Stomach smooth muscle (tissue), 2 donors: ENCODE results near the gene TM6SF1.
"Not testable (repeated sequence)": the region's sequence is repeated elsewhere in the genome, so short reads cannot be mapped to it uniquely, and the experiment has no call there.

Experiments used
- H3K27ac ChIP-seq: one replicate; pipeline ENCODE4 v1.7.0; 2013; ENCODE audit warnings: mild to moderate bottlenecking, low read length, inconsistent platforms
- H3K27me3 ChIP-seq, 2 donors: one replicate each; pipeline ENCODE4 v1.7.0; 2013; ENCODE audit warnings: low read length in 2 of 2; ENCODE audit not compliant: insufficient read depth in 2 of 2, control insufficient read depth in 1 of 2
- H3K36me3 ChIP-seq, 2 donors: one replicate each; pipeline ENCODE4 v1.7.0; 2013; ENCODE audit warnings: low read length in 2 of 2; ENCODE audit not compliant: control insufficient read depth in 2 of 2, insufficient read depth in 2 of 2
- H3K4me1 ChIP-seq: one replicate; pipeline ENCODE4 v1.7.0; 2013; ENCODE audit warnings: low read length; ENCODE audit not compliant: control insufficient read depth, insufficient read depth
- H3K4me3 ChIP-seq, 2 donors: one replicate each; pipeline ENCODE4 v1.7.0; 2013; ENCODE audit warnings: low read length in 2 of 2
- H3K9ac ChIP-seq, 2 donors: one replicate each; pipeline ENCODE4 v1.7.0; 2013; ENCODE audit warnings: low read length in 2 of 2, mild to moderate bottlenecking in 1 of 2
- H3K9me3 ChIP-seq, 2 donors: one replicate each; pipeline ENCODE4 v1.7.0; 2013; ENCODE audit warnings: low read length in 2 of 2; ENCODE audit not compliant: control insufficient read depth in 2 of 2
- donor health status: healthy.
- donor health status: Pancreatic carcinoma.

TM6SF1 gene

DNA sequence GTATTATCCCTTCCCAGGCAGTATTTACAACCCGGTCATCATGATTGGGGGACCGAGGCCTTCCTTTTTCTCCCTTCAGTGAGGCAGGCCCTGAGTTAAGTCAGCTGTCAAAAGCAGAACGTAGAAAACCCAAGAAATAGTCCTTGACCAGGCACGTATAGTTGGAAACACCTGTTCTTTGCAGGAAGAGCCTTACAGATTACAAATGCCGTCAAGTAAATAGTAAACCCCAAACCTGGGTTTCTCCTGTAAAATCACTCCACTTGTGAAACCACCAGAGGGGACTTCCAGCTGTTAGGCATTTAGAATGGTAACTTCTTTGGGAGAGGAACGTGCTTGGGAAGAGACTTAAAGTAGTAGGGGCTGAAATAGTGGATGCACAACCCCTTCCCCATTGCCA, 39.4 kb upstream of the TM6SF1 start:
- H3K36me3 ChIP-seq: no peaks in the 10 kb centered on the region
- H3K27ac ChIP-seq: peak overlapping the region; percentile 84
- no peak overlapping the region for H3K9ac ChIP-seq
- H3K27me3 ChIP-seq: no peaks in the 10 kb centered on the region
- peaks cover 0 to under 1% of the 10 kb centered on the region in 2 donors for H3K9me3 ChIP-seq
- peaks cover 12% of the 10 kb centered on the region for H3K4me1 ChIP-seq
- H3K4me3 ChIP-seq: no peak overlapping the region

DNA sequence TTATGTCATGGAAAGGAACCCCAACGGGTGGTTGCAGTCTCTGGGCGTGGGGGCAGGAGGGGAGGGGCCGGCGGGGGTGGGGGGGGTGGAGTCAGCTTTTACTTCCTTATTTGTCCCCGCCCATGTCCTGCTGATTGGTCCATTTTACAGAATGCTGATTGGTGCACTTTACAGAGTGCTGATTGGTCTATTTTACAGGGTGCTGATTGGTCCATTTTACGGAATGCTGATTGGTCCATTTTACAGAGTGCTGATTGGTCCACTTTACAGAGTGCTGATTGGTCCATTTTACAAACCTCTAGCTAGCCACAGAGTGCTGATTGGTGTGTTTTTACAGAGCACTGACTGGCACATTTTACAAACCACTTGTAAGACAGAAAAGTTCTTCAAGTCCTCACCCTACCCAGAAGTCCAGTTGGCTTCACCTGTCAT, 38.2 kb upstream of the TM6SF1 start:
- H3K9me3 ChIP-seq, H3K27me3 ChIP-seq, H3K27ac ChIP-seq, H3K4me3 ChIP-seq, H3K4me1 ChIP-seq, H3K9ac ChIP-seq, H3K36me3 ChIP-seq: not testable (repeated sequence)

DNA sequence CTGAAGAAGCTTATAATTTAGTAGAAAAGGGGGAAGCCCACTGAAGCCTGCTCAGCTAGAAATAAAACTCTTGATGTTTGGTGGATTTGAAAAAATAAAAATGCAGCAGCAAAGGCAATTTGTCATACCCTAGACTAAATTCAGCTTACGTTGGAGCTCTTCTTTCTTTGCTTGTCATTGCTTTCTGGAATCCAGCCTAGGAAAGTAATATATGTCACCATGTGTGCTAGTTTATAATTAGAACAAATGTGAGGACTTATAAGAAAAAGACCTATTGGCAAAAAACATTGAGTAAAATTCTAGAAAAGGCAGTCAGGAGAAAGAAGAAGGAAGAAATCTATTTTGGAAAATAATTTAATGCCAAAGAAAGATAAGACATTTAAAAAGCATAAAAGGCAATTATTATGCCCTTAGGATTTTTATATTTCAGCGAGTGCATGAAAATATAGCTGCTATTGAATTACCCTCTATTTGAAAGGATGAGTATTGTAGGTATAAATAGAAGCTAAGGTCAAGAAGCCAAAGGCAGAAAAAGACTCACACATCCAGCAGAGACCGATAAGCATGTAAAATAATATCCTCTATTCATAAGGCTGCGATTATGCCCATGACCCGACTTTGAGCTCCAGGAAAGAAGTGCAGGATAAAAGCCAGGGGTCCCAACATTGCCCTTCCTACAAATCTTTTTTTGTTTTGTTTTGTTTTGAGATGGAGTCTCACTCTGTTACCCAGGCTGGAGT, 29.8 kb upstream of the TM6SF1 start:
- Histone ChIP-seq H3K9ac (no peak overlapping the region), H3K4me1 (no peaks in the 10 kb centered on the region), H3K27ac (no peak overlapping the region), H3K36me3 (no peaks in the 10 kb centered on the region), H3K4me3 (no peak overlapping the region), H3K27me3 (peaks cover 0 to 3% of the 10 kb centered on the region in 2 donors), H3K9me3 (peaks cover 3 to 7% of the 10 kb centered on the region in 2 donors)

DNA sequence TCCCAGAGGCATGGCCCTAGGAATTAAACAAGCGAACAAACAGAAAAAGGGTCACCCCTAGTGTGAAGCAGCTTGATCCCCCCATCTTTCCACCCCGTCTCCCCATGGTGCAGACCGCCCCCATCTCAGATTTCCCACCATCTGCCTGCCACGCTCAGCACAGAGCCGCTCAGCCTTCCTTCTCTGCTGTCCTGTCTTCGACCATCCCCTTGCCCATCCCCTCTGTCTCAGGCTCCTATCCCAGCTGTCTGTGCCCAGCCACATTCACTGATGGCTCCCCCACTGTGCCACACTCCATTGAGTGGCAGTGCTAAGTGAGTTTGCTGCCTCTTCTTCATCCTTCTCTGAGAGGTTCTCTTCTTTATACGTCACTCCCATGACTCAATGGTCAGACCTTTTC, 28.7 kb upstream of the TM6SF1 start:
- H3K27ac ChIP-seq: no peak overlapping the region
- peaks cover 0 to 3% of the 10 kb centered on the region in 2 donors for H3K9me3 ChIP-seq
- H3K4me1 ChIP-seq: no peaks in the 10 kb centered on the region
- peaks cover 0 to 3% of the 10 kb centered on the region in 2 donors for H3K27me3 ChIP-seq
- H3K36me3 ChIP-seq: no peaks in the 10 kb centered on the region
- no peak overlapping the region for H3K4me3 ChIP-seq
- H3K9ac ChIP-seq: no peak overlapping the region

DNA sequence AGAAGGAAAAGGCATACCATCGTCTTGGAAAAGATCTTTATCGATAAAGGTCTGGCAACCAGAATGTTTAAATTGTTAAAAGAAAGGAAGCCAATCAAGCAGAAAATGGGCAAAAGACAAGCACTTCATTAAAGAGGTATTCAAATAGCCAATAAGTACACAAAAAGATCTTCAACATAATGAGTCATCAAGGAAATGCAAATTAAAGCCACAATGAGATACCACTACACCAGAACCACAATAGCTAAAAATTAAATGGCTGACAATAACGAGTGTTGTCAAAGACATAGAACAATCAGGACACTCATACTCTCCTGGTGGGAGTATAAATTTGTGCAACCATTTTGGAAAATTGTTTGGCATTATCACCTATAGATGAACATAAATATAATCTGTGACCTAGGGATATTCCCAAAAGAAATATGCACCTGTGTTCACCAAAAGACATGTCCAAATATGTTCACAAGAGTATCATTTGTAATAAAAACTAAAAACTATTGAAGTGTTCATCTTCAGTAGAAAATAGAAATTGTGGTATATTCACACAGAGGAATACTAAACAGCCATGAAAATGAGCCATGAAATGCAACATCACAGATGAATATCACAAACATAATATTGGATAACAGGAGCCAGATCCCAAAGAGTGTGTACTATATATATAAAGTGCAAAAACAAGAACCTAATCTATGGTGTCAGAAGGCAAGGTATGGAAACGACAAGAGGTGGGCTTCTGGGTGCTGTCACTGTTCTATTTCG, 26.0 kb upstream of the TM6SF1 start:
- Histone ChIP-seq H3K4me1 (no peaks in the 10 kb centered on the region), H3K36me3 (no peaks in the 10 kb centered on the region), H3K27ac (no peak overlapping the region), H3K4me3 (no peak overlapping the region), H3K27me3 (peaks cover 3% of the 10 kb centered on the region in 2 donors), H3K9me3 (no peaks in the 10 kb centered on the region), H3K9ac (no peak overlapping the region)

DNA sequence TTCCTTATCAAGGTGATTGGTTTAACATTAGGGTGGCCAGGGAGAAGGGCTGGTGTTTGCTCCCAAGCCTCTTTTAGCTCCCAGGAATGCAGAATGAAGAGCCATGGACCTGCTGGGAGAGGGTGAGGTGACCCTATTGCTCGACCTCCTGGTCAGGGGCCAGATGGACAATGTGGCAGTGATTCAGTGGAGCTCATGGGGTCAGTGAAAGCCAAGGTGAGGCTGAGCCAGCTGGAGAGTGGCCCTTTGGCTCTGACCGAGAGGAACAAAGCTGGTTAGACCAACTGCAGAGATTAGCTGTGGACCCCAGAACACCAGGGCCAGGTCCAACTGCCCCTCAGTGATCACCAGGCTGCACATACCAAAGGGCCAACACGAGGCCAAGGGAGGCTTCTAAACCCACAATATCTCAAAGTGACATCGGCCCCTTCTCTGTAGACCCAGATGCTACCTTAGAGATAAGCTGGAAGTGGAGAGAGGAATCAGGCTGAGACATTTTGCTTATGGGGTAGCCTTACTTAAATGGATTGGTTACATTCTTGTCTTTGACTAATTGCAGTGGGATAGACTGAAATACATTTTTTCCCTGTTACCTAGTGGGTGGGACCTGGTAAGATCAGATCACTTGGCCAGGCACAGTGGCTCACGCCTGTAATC, 24.6 kb upstream of the TM6SF1 start:
- H3K9ac ChIP-seq: no peak overlapping the region
- no peaks in the 10 kb centered on the region for H3K36me3 ChIP-seq
- H3K27ac ChIP-seq: no peak overlapping the region

DNA sequence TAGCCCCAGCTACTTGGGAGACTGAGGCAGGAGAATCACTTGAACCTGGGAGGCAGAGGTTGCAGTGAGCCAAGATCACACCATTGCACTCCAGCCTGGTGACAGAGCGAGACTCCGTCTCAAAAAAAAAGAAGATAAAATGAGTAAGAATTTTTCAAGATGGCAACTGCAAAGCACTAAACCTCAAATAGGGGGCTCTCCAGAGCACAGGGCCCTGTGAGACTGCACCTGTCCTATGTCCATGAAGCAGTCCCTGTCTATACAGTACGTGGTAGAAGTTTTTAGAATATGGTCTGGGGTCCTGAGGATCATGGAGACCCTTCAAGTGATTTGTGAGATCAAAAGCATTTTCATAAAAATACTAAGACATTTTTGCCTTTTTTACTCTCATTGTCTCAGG, 22.0 kb upstream of the TM6SF1 start:
- H3K36me3 ChIP-seq, H3K27ac ChIP-seq, H3K4me3 ChIP-seq, H3K27me3 ChIP-seq, H3K9ac ChIP-seq, H3K4me1 ChIP-seq, H3K9me3 ChIP-seq: not testable (repeated sequence)

More for the DNA sequence above, 24.6 kb upstream of the TM6SF1 start:
- H3K27me3 ChIP-seq: peaks cover 3% of the 10 kb centered on the region in 2 donors
- no peaks in the 10 kb centered on the region for H3K9me3 ChIP-seq
- no peak overlapping the region for H3K4me3 ChIP-seq
- no peaks in the 10 kb centered on the region for H3K4me1 ChIP-seq

DNA sequence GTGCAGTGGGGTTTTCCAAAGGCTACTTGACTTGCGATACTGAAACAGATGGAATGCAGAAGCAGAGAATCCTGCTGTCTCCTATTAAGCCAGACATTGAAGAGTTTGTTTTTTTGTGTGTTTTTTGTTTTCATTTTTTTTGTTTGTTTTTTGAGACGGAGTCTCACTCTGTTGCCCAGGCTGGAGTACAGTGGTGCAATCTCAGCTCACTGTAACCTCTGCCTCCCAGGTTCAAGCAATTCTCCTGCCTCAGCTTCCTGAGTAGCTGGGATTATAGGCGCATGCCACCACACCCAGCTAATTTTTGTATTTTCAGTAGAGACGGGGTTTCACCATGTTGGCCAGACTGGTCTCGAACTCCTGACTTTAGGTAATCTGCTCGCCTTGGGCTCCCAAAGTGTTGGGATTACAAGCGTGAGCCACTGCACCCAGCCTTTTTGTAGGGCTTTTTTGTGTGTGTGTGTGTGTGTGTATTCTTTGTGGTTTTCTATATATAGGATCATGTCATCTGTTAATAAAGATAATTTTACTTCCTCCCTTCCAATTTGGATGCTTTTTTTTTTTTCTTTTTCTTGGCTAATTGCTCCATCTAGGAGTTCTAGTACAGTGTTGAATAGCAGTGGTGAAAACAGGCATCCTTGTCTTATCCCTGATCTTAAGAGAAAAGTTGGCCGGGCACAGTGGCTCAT, 21.4 kb upstream of the TM6SF1 start:
- H3K27me3 ChIP-seq, H3K4me1 ChIP-seq, H3K27ac ChIP-seq, H3K9ac ChIP-seq, H3K36me3 ChIP-seq, H3K9me3 ChIP-seq, H3K4me3 ChIP-seq: not testable (repeated sequence)

DNA sequence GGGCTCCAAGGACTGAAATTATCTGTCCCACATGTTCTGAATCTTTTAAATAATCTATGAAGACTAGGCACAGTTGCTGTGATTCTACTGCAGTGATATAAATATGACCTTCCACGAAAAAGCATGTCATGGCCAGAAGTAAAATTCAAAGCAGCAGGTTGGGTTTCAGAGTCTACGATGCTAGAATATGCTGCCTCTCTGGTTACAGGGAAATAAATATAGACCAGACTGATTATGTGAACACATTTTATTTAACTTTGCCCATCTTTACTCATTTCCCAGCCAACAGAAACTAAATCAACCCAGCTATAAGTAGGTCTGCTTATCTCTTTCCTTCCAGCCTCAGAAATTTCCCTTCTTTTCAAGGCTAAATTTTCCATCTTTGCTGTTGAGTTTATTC, 19.9 kb upstream of the TM6SF1 start:
- H3K27ac ChIP-seq: no peak overlapping the region
- H3K9ac ChIP-seq: no peak overlapping the region
- no peaks in the 10 kb centered on the region for H3K4me1 ChIP-seq
- H3K9me3 ChIP-seq: no peaks in the 10 kb centered on the region
- no peaks in the 10 kb centered on the region for H3K36me3 ChIP-seq
- no peak overlapping the region for H3K4me3 ChIP-seq
- peaks cover 0 to 3% of the 10 kb centered on the region in 2 donors for H3K27me3 ChIP-seq

DNA sequence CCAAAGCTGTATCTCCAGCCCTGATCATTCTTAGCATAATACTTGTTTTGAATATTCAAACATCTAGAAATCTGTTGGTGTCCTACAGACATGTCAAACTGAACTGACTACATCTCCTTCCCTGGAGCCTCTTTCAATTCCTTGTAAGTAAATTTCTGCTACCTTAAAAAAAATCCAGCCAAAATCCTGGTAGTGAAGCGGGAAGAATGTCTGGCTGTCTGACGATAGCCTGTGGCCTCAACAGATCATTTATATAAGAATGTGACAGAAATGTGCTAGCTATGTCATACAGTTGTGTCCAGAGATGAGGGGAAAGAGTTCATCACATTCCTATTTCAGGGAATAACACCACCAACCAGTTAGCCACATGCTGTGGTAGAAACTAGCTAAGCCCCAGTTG, 18.6 kb upstream of the TM6SF1 start:
- Histone ChIP-seq H3K4me3 (no peak overlapping the region), H3K27me3 (peaks cover 0 to 3% of the 10 kb centered on the region in 2 donors), H3K9me3 (no peaks in the 10 kb centered on the region), H3K27ac (no peak overlapping the region), H3K4me1 (no peaks in the 10 kb centered on the region), H3K36me3 (no peaks in the 10 kb centered on the region), H3K9ac (no peak overlapping the region)
